ENCODE data around the gene PPARG. TPM values are rescaled to one million over a fixed set of nuclear protein-coding genes. Genes with fewer than 3 reads are reported as not detected.
"Not testable (repeated sequence)": the region's sequence is repeated elsewhere in the genome, so short reads cannot be mapped to it uniquely, and the experiment has no call there.

Gene PPARG
- total RNA-seq, 1 donor from 2014 or later, result 0.94 TPM

DNA sequence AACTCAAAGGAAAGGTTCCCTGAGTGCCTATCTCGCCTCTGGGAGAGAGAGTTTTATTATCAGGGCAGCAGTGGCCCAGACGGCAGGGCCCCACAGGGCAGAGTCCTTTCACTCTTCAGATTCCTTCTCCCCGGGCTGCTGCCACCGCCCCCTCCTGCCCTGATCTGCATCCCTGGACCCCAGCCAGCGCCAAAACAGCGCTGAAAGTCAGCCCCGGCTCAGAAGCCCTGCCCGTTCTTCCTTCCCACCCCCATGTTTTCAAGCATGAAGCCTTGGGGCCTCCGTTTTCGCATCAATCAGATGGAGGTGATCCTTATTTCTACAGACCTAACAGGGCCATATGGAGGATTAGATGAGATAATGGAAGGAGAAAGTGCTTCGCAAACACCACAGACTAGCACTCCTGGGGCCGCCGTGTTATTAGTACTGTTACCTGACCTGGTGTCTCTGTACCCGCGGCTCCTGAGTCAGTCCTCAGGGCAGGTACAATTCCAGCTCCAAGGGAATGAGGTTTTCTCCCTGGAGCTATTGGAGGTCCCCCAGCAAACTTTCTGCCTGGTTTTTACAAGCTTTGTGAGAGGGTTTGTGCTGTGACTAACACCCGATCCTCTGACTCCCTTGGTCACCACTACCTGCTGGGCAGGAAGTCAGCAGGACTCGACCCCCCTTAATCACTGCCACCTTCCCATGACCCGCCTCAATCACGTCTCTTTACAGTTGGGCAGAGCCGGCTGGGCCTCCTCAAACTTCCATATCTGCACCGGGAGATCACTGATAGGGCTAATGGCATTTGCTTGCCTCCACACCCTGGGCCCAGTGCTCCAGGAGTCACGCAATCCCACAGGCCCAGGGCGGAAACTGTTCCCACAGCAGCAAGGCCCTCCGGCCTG lies 156.0 kb downstream of the PPARG start:
- no peak for DNase-seq

DNA sequence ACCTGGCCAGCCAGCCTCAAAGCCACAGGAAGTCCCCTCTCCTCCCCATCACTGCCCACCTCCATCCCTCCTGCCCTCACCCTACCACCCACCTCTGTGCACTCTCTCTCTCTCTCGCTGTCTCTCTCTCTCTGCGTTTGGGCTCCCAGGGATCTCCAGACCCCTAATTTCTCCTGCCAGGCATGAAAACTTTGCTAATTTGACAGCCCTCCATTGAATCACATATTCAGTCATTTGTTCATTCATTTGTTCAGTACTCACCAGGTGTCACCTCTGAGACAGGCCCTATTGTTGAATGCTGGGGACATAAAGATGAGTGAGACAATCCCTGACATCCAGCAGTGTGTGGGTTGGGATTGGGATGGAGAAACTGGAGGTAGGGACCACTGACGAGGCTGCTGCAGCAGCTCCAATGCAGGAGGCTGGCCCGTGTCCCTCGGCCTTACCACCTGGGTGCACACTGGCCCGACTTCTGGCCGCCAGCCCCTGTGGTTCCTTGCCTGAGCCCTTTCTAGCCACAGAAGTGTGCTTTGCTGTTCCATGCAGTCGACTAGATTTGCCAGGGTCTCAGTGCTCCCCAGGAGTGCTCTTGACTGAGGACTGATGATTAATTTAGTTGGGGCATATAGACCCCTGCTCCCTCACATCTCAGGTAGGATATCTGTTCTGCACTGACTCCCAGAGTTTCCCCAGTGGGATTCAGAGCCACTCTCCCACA lies 156.8 kb downstream of the PPARG start:
- DNase-seq, result no peak

DNA sequence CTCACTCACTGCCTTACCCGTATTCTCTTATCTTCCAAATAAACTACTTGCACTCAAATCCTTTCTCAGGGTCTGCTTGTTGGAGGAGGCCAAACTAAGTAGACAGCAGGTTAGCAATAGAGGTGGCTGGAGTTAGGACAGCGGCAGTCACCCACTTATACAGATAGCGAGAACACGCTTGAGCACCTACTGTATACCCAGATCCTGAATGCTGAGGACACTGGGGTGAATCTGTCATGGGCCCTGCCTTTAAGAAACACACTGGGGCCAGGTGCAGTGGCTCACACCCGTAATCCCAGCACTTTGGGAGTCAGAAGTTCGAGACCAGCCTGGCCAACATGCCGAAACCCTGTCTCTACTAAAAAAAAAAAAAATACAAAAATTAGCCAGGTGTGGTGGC lies 157.4 kb downstream of the PPARG start:
- no peak for DNase-seq

DNA sequence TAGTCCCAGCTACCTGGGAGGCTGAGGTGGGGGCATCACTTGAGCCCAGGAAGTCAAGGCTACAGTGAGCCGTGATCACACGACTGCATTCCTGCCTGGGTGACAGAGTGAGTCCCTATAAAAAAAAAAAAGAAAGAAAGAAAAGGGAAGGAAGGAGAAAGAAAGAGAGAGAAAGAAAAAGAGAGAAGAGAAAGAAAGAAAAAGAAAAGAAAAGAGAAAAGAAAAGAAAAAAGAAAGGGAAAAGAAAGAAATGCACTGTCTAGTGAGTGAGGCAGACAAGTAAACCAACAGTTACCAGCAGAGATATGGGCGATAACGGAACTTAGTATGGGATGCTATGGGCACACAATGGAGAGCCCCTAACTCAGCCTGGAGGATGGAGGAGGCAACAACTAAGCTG lies 158.2 kb downstream of the PPARG start:
- no peak for DNase-seq

GRCh38 chr3:12448404-12449202 lies 159.7 kb downstream of the PPARG start:
- DNase-seq, result not testable (repeated sequence)

GRCh38 chr3:12449889-12450682 lies 161.2 kb downstream of the PPARG start:
- DNase-seq, result no peak

DNA sequence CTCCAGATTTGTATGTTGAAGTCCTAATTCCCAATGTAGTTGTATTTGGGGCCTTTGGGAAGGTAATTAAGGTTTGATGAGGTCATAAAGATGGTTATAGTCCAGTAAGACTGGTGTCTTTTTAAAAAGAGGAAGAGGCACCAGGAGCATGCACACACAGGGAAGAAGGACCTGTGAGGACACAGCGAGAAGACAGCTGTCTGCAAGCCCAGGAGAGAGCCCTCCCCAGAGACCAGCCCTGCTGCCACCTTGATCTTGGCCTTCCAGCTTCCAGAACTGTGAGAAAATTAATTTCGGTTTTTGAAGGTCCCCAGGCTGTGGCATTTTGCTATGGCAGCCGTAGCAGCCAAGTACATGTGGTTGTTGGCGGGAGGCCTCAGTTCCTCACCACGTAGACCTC lies 162.6 kb downstream of the PPARG start:
- no peak for DNase-seq

- DNase-seq, result no peak
These were observed 163.1 kb downstream of the PPARG start for GRCh38 chr3:12451960-12452359.

GRCh38 chr3:12452361-12453330 lies 163.8 kb downstream of the PPARG start:
- no peak for DNase-seq

DNA sequence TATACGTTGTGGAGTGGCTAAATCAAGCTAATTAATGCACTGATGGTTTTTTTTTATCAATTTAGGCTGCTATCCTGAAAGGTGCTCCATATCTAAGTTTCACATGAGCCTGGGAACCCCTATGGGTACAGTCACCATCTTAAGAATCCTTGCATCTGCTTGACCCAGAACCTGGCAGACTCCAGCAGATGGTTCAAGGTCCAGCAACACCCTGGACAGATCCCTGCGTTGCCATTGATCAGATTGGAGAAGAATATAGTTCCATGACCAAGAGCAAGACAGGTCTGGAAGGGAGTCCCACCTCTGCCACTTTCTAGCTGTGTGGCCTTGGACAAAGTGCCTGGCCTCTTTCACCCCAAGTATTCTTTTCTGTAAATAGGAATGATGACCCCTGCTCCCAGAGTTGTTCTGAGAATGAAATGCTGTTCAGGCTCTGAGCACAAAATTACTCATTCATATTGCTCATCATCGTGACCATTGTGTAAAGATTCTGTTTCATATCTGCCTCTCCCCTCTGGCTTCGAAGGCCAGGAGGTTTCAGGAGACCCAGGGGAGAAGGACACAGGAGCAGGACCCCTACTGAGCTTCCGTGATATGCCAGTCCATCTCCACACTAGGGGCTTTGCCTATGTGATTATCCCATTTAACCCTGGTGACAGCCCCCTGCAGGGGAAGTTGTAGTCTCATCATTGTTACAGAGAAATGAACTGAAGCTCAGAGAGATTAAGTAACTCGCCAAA lies 165.4 kb downstream of the PPARG start:
- no peak for DNase-seq

- no peak for DNase-seq
These were observed 165.9 kb downstream of the PPARG start for GRCh38 chr3:12454816-12455121.

DNA sequence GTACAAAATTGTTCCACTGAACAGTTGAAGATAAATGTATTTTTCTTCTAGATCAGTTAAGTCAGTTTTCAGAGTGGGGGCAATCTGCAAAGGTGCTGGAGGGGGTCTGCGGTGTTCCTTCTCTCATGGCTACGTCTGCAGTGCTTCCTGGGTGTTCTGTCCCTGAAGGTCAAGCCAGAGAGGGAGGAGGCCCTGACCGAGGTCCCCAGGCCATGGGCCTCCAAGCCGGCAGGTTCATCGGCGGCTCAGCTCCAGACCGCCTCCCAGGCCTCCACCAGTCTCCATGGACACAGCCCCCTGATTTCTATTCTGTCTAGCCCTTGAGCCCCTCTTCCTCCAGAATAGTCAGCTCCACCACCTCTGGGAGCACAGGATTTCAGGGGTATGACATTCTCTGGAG lies 166.9 kb downstream of the PPARG start:
- no peak for DNase-seq

DNA sequence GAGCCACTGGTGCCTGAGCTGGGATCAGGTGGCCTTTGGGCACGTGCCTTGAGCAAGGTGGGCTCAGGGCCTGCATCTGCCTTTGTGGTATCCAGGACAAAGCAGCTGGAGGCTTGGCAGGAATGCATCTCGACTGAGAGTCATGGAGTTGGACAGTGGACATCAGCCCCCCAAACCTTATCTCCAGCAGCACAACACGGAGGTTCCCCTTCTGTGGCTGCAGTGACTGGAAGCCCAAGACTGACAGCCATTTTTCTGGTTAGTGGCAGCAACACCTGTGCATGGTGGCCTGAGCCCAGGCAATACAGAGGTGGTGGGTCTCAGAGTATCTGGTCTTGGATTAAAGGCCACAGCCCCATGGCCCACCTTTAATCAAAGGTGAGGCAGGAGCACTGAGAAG lies 167.6 kb downstream of the PPARG start:
- no peak for DNase-seq

DNA sequence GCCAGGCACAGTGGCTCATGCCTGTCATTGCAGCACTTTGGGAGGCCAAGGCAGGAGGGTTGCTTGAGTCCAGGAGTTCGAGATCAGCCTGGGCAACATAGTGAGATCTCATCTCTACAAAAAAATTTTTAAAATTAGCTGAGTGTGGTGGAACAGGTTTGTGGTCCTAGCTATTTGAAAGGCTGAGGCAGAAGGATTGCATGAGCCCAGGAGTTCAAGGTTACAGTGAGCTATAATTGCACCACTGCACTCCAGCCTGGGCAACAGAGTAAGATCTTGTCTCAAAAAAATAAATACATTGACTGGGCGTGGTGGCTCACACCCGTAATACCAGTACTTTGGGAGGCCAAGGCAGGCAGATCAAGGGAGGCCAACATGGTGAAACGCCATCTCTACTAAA lies 168.5 kb downstream of the PPARG start:
- not testable (repeated sequence) for DNase-seq

DNA sequence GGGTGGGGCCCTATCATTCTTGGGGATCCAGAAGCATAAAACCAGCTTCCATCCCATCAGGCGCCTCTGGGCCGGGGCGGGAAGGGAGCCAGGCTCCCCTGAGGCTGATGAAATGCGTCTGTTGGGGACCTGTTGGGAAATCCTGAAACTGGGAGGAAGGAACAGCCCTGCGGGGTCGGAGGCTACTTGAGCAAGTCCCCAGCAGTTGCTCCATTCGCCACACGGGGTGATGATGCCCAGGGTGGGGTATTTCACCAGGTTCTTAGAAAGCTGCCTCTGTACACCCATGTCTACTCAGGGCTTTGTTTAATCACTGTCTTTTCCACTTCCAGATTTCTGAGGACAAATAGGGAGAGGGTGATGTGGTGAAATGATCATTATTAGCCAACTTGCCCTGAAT lies 170.0 kb downstream of the PPARG start:
- no peak for DNase-seq

DNA sequence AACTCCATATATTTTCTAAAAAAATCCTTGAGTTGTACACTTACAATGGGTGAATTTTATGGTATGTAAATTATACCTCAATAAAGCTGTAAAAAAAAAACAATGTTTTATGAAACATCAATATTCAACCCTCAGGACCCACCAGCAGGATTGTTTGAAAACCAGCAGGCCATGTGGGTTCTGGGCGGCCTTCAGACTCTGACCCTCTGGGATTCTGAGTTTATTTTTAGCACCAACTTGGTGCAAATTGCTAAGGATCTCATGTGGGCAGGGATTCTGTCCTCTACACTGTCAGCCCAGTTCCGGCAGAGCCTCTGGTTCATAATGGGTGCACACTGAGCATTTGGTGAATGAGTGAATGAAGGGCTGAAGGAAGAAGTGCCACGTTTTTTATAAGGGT lies 171.3 kb downstream of the PPARG start:
- no peak for DNase-seq

DNA sequence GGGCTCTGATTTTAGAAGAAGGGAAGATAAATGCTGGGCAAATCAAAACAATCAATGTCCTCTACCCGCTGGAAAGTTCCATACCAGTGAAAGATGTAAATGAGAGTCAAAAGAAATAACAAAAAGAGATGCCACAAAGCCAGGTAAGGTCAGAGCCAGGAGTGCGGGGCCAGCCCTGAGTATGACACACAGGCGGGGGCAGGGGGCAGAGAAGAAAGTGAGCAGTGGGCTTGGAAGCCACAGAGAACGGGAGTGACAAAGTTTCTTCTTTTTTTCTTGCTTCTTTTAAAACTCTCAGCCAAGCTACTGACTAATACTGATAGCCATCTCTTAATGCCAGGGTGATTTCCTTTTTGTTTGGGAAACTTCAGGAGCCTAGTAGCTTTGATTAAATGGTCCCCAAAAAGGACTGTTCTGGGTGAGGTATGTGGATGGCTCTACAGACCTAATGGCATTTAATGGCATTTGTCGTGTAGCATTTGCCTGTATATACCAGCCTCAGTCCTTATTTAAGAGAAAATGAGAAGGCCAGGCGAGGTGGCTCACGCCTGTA lies 172.3 kb downstream of the PPARG start:
- no peak for DNase-seq

GRCh38 chr3:12462159-12462947 lies 173.5 kb downstream of the PPARG start:
- no peak for DNase-seq

DNA sequence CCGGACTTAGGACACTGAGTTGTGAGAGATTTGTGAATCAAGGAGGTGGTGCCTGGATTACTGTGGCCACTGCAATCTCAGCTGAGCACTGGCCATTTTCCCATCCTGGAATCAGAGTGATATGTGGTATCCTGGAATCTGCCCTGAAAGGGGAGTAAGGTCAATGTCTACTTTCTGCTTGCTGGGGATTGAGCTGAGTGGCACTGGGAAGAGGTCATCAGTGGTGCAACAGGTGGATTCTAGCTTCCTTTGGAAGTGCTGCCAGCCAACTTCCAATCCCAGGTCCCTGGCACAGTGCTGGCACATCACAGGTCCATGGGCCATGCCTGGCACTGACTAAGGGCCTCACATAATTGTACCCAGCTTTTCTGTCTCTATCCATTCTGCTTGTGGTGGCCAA lies 174.8 kb downstream of the PPARG start:
- DNase-seq, result no peak

All from occipital lobe (tissue), 2 donors.